Gastrocnemius medialis (tissue), 4 donors: ENCODE measurements around the gene SLC6A1. TPM values are rescaled to one million over a fixed set of nuclear protein-coding genes. Genes with fewer than 3 reads are reported as not detected.

Experiments
- ATAC-seq, 2 donors: fragments of 150-250 bp; one replicate each; pipeline ENCODE4 v1.9.1; 2016
- DNase-seq, 2 donors: peaks; one replicate each; pipeline ENCODE4 v3.0.0-alpha.2; 2019
- H3K27ac ChIP-seq, 4 donors: fragments of 200-600 bp; sonication (generic); 1 replicate in 1 of 4; 2 replicates in 3 of 4; pipeline ENCODE4 v1.5.1; 2016 to 2018; ENCODE audit warnings: mild to moderate bottlenecking in 2 of 4, moderate library complexity in 1 of 4
- H3K27me3 ChIP-seq, 3 donors: fragments of 200-600 bp; sonication (generic) in 2 of 3; 1 replicate in 1 of 3; 2 replicates in 2 of 3; pipeline versions ENCODE4 v1.5.1 to v1.6.0; 2016 to 2019; ENCODE audit warnings: mild to moderate bottlenecking in 1 of 3, moderate library complexity in 1 of 3
- H3K36me3 ChIP-seq, 2 donors: fragments of 200-600 bp; sonication (generic) in 1 of 2; one replicate each; pipeline ENCODE4 v1.5.1; 2017 to 2018
- H3K4me1 ChIP-seq, 2 donors: fragments of 200-600 bp; sonication (generic) in 1 of 2; one replicate each; pipeline ENCODE4 v1.5.1; 2016 to 2017; ENCODE audit warnings: mild to moderate bottlenecking in 2 of 2
- H3K4me3 ChIP-seq, 4 donors: fragments of 200-600 bp; sonication (generic) in 3 of 4; 1 replicate in 1 of 4; 2 replicates in 3 of 4; pipeline ENCODE4 v1.5.1; 2016 to 2019; ENCODE audit warnings: mild to moderate bottlenecking in 2 of 4
- H3K9me3 ChIP-seq, 3 donors: fragments of 200-600 bp; sonication (generic) in 2 of 3; 1 replicate in 1 of 3; 2 replicates in 2 of 3; pipeline ENCODE4 v1.5.1; 2016 to 2019
- CTCF ChIP-seq, 5 experiments: fragments of 450-650 bp in 3 of 5; fragments of 200-600 bp in 2 of 5; sonication (generic) in 2 of 5; IDR thresholded peaks in 4 of 5; conservative IDR thresholded peaks in 1 of 5; 1 replicate in 4 of 5; 2 replicates in 1 of 5; pipeline ENCODE4 v1.5.1; 2016 to 2019; ENCODE audit warnings: antibody characterized with exemption in 5 of 5, mild to moderate bottlenecking in 3 of 5, moderate library complexity in 3 of 5
- POLR2A ChIP-seq, 2 donors: fragments of 450-650 bp; IDR thresholded peaks; one replicate each; pipeline ENCODE4 v1.6.1; 2017; ENCODE audit warnings: antibody characterized with exemption in 2 of 2, mild to moderate bottlenecking in 2 of 2, moderate library complexity in 2 of 2
- in situ Hi-C, 4 donors: fragments of 200-750 bp; cut with MboI; loops; one replicate each; pipeline versions ENCODE4 v1.15.0 to v1.8.0; 2017; ENCODE audit warnings: low sequenced_read_pairs in 4 of 4
- intact Hi-C: fragments of 100-400 bp; cut with DNase I; formaldehyde crosslinking; loops from one replicate; pipeline ENCODE4 v1.15.1; 2023; ENCODE audit warnings: low total_unique reads
- total RNA-seq, 4 donors: library from RNA; depleted of rRNA; stranded (reverse); fragments of >200 nt; gene quantifications; one replicate each; pipeline versions ENCODE4 v1.1.0 to v1.2.3, GENCODE V29; 2016

The SLC6A1 gene
- under 1 TPM; 0.23 to 0.36 (median 0.31) TPM for total RNA-seq

- H3K4me1 ChIP-seq: no peaks in the 10 kb centered on the region
- intact Hi-C loops (no loop called here), in situ Hi-C loops (no loop called here)
- H3K36me3 ChIP-seq: no peaks in the 10 kb centered on the region
- peak within 1 kb of the TSS in 3 of 4 donors; percentile 33 to 52 (median 46) for H3K27ac ChIP-seq
- peaks cover 36 to 43% (median 42%) of the 10 kb centered on the region in 3 donors for H3K27me3 ChIP-seq
- DNase-seq (no peak), ATAC-seq (peak; percentile 26 to 47)
- H3K9me3 ChIP-seq: no peaks in the 10 kb centered on the region
- peak within 1 kb of the TSS; percentile 39 to 48 (median 43) for H3K4me3 ChIP-seq
- TF ChIP-seq CTCF (IDR thresholded peaks at IDR 0.05 in 4 of 5, conservative IDR thresholded peaks at IDR 0.05 in 1 of 5): no peak
- TF ChIP-seq POLR2A (IDR thresholded peaks at IDR 0.05): no peak
Measured at GRCh38 chr3:10992017-10992942, at the start of gene SLC6A1. SLC6A1 (plus strand) TSS chr3:10992748; CDS start chr3:11017212, 24,464 bp downstream.

GRCh38 chr3:10944866-10945265 lies 47.7 kb upstream of the SLC6A1 start:
- no peak for ATAC-seq
- Histone ChIP-seq H3K4me1 (no peaks in the 10 kb centered on the region), H3K4me3 (no peak overlapping the region), H3K27me3 (peaks cover 0 to 9% (median 0%) of the 10 kb centered on the region in 3 donors), H3K27ac (no peak overlapping the region), H3K36me3 (no peaks in the 10 kb centered on the region), H3K9me3 (no peaks in the 10 kb centered on the region)
- intact Hi-C loops: loop anchor here (1.0 kb wide), 2 partner anchors 38 to 115 kb away; no protein-coding TSS in a partner anchor
- DNase-seq: no peak
- TF ChIP-seq CTCF (IDR thresholded peaks at IDR 0.05 in 4 of 5, conservative IDR thresholded peaks at IDR 0.05 in 1 of 5) (no peak), POLR2A (IDR thresholded peaks at IDR 0.05) (no peak)
- in situ Hi-C loops: loop anchor here in 2 of 4 donors (5.0 to 10.0 kb wide), 2 partner anchors 110 to 112 kb away; no protein-coding TSS in a partner anchor

GRCh38 chr3:10945683-10946287 lies 46.8 kb upstream of the SLC6A1 start:
- Histone ChIP-seq H3K4me3 (no peak overlapping the region), H3K9me3 (no peaks in the 10 kb centered on the region), H3K27me3 (peaks cover 0 to 10% (median 0%) of the 10 kb centered on the region in 3 donors), H3K4me1 (no peaks in the 10 kb centered on the region), H3K36me3 (no peaks in the 10 kb centered on the region), H3K27ac (no peak overlapping the region)
- TF ChIP-seq CTCF (IDR thresholded peaks at IDR 0.05 in 4 of 5, conservative IDR thresholded peaks at IDR 0.05 in 1 of 5): peak; percentile 57 to 91 (median 89)
- no peak for TF ChIP-seq POLR2A (IDR thresholded peaks at IDR 0.05)
- in situ Hi-C loops (loop anchor here in 2 of 4 donors (5.0 to 10.0 kb wide), 2 partner anchors 109 to 112 kb away; no protein-coding TSS in a partner anchor), intact Hi-C loops (loop anchor here (1.0 kb wide), 2 partner anchors 38 to 115 kb away; no protein-coding TSS in a partner anchor)
- ATAC-seq: peak; percentile 42 to 78
- DNase-seq: peak in 1 of 2 donors; percentile 22

- in situ Hi-C loops (loop anchor here in 2 of 4 donors (5.0 to 10.0 kb wide), 2 partner anchors 108 to 111 kb away; no protein-coding TSS in a partner anchor), intact Hi-C loops (no loop called here)
- ATAC-seq (no peak), DNase-seq (no peak)
- Histone ChIP-seq H3K9me3 (no peaks in the 10 kb centered on the region), H3K36me3 (no peaks in the 10 kb centered on the region), H3K27me3 (peaks cover 0 to 10% (median 0%) of the 10 kb centered on the region in 3 donors), H3K4me3 (no peak overlapping the region), H3K4me1 (no peaks in the 10 kb centered on the region), H3K27ac (no peak overlapping the region)
- TF ChIP-seq POLR2A (IDR thresholded peaks at IDR 0.05) (no peak), CTCF (IDR thresholded peaks at IDR 0.05 in 4 of 5, conservative IDR thresholded peaks at IDR 0.05 in 1 of 5) (no peak)
Measured at GRCh38 chr3:10946526-10946925, 46.0 kb upstream of the SLC6A1 start.
